PC-3 (cell line): ENCODE data around the gene TCFL5.

ENCODE experiments used
- CTCF ChIP-seq: fragments of 300-600 bp; sonication (generic); conservative IDR thresholded peaks from 2 replicates; pipeline ENCODE4 v1.5.1; 2017; ENCODE audit warnings: antibody characterized with exemption, low read depth, mild to moderate bottlenecking, low read length
- EZH2 ChIP-seq: fragments of 300-600 bp; sonication (generic); IDR thresholded peaks from one replicate; pipeline ENCODE4 v1.6.1; 2017; ENCODE audit warnings: antibody characterized with exemption, mild to moderate bottlenecking, low read length; ENCODE audit not compliant: unreplicated experiment
- EZH2phosphoT487 ChIP-seq: fragments of 300-600 bp; sonication (generic); IDR thresholded peaks from 2 replicates; pipeline ENCODE4 v1.6.1; 2018; ENCODE audit warnings: mild to moderate bottlenecking, antibody characterized with exemption, low read length, borderline replicate concordance

GRCh38 chr20:62892348-62893304, 31.0 kb upstream of the TCFL5 start:
- TF ChIP-seq CTCF (no peak), EZH2phosphoT487 (no peak), EZH2 (no peak)
